AG10803 (cell line): ENCODE data around the gene APP.
A peak's percentile ranks its signal among the peaks of the same experiment; 100 is the strongest.

Source experiments
- DNase-seq: peaks from one replicate; pipeline ENCODE4 v3.0.0; 2010; ENCODE audit warnings: low read depth
- H3K4me3 ChIP-seq: 2 replicates; pipeline ENCODE4 v1.5.1; 2011; ENCODE audit warnings: mild to moderate bottlenecking, low read length, control low read depth
- TF ChIP-seq, protein P1 (sequence below): conservative IDR thresholded peaks from 2 replicates; pipeline ENCODE4 v1.5.1; 2011; ENCODE audit warnings: mild to moderate bottlenecking, low read length, control low read depth, inconsistent platforms

APP gene

DNA sequence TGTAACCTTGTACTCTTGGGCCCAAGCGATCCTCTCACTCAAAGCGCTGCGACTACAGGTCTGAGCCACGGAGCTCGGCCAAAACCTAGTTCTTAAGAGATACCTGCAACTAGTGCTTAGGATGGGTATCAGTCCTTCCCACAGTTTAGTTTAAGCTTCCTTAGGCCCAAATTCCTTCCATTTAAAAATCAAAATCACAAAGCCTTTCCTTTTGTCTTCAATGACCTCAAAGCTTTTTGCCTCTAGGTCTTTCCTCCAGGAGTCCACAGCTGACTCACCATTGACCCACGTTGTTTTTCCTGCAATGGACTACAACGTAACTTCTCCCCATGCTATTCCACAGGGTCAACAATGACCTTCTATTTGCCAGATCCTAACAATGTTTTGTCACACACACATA, 64.0 kb downstream of the APP start:
- DNase-seq = no peak
- no peak overlapping the region for H3K4me3 ChIP-seq
- TF ChIP-seq, protein P1, sequence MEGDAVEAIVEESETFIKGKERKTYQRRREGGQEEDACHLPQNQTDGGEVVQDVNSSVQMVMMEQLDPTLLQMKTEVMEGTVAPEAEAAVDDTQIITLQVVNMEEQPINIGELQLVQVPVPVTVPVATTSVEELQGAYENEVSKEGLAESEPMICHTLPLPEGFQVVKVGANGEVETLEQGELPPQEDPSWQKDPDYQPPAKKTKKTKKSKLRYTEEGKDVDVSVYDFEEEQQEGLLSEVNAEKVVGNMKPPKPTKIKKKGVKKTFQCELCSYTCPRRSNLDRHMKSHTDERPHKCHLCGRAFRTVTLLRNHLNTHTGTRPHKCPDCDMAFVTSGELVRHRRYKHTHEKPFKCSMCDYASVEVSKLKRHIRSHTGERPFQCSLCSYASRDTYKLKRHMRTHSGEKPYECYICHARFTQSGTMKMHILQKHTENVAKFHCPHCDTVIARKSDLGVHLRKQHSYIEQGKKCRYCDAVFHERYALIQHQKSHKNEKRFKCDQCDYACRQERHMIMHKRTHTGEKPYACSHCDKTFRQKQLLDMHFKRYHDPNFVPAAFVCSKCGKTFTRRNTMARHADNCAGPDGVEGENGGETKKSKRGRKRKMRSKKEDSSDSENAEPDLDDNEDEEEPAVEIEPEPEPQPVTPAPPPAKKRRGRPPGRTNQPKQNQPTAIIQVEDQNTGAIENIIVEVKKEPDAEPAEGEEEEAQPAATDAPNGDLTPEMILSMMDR = no peak

DNA sequence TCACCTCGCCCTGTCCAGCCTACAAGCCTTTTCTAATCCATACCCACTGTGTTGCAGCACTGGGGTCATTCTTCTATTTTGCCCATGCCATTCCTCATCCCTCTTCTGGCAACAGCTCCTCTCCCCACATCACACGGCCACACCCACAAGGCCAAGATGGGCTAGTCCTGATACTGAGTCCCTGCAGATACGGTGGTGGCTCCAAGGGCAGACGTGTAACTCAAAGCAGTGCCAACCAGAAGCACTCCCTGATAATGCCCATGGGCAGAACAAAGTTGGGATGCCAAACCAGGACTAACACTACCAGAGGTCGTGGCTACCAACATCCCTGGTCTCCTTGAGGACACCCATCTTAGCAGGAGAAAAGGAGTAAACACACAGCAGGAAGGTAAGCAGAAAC, 64.8 kb downstream of the APP start:
- no peak overlapping the region for H3K4me3 ChIP-seq
- DNase-seq = no peak
- TF ChIP-seq, protein P1 = no peak

DNA sequence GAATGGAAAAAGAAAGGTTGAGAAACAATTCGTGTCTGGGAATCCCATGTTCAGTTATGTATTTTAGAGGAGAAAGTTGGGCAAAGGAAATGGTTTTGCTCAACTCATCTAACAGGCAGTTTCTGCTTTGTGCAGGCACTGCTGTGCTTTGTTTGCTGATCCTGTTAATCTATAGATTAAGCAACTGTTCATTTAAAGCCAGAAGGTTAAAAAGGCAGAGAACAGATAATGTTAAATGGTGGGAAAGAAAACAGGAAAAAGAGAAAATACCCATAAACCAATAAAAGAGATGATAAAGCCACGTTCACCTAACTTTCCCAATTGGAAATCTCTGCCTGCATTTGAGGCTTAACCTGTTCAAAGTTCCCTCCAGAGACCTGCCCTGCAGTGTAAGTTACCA, 70.0 kb downstream of the APP start:
- TF ChIP-seq, protein P1 = no peak
- DNase-seq = no peak
- no peak overlapping the region for H3K4me3 ChIP-seq

DNA sequence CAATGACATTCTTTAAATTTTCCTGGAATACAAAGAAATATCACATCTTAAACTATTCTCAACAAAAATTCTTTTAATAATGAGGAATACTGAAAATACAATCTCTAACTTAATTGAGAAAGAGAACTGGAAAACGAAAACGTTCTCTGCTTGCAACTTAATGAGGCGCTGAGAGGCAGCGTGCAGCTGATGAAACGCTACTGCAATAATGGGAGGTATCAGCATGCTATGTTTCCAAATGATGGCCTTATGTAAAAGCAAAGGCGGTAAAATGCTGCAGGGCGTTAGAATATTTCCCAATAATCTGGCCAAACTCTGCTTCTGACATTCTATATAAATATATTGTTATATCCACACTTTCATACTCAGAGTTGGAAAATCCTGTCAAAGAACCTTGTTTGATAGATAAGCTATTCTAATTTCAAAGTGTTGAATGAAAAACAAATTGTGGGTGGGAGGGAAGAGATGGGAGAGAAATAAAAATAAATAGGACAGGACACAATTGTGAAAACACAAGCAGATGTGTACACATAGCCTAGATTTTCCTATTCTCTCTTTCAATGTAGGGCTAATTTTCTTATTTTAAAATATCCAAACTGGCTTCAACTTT, 70.9 kb downstream of the APP start:
- TF ChIP-seq, protein P1 = no peak
- no peak overlapping the region for H3K4me3 ChIP-seq
- DNase-seq = peak; percentile 86

DNA sequence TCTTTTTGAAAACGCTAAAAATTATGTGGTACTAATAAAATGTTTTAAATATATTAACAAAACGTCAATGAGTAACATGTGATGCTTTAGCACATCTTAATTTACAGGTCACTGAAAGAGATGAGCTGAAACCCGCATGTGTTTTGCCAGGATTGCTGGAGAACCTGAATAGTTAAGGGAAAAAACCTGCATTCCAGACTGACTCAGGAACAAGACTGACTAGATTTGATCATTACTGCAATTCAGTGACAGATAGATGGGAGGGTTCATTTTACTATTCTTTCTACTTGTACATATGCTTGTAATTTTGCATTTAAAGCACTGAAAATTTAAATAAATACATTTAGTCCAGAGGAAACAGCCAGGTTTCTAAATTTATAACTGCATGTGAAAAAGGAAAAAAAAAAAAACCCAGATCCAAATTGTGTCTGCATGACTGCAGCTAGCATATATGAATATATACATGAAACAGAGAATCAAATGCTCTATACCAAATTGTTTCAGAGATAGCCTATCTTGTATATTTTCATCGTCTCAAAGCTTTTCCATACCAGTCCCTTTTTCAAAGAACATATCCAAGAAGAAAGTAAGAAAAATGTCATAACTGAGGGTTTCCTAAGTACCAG, 71.7 kb downstream of the APP start:
- DNase-seq = peak; percentile 35
- no peak overlapping the region for H3K4me3 ChIP-seq
- TF ChIP-seq, protein P1 = no peak

DNA sequence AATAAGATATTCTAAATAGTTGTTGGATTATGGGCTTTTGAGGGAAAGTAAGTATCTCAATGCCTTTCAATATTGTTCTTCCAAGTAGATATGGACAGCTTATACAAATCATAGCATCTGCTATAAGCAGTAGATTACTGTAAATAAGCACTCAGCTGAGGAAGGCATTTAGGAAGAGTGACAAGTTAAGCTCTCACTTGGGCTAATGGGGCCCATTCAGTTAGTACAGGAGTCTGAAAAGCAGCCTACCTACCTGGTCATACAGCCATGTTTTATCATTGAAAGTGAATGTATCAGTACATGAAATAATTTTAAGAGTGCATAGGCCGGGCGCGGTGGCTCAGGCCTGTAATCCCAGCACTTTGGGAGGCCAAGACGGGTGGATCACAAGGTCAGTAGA, 73.1 kb downstream of the APP start:
- H3K4me3 ChIP-seq = no peak overlapping the region
- TF ChIP-seq, protein P1 = no peak
- DNase-seq = no peak
